Stimulated activated naive B cell treated with anti-CD40 and anti-IgM and Interleukin-4, amounts not matched to agents 10 μg/mL and 1 μg/mL and 100 μg/mL, for 72 hours (primary cell): ENCODE measurements around the gene PTPN6.
"Not testable (repeated sequence)": the region's sequence is repeated elsewhere in the genome, so short reads cannot be mapped to it uniquely, and the experiment has no call there.

Experiments used
- ATAC-seq, 2 donors: fragments of 150-1000 bp; cut with Tn5 transposase; replicated peaks; 2 replicates each; pipeline ENCODE4 v1.10.0; 2021; ENCODE audit warnings: moderate library complexity in 1 of 2
- DNase-seq: peaks from one replicate; pipeline ENCODE4 v3.0.0; 2021
- H3K27ac Mint-ChIP-seq: one replicate; pipeline ENCODE4 v1.8.0; 2022; ENCODE audit warnings: mild to moderate bottlenecking, mixed read lengths
- H3K27me3 Mint-ChIP-seq, 2 donors: one replicate each; pipeline ENCODE4 v1.8.0; 2022; ENCODE audit warnings: mixed read lengths in 2 of 2
- H3K36me3 Mint-ChIP-seq, 2 donors: one replicate each; pipeline ENCODE4 v1.8.0; 2022; ENCODE audit warnings: mixed read lengths in 2 of 2, mild to moderate bottlenecking in 1 of 2
- H3K4me1 Mint-ChIP-seq, 2 donors: one replicate each; pipeline ENCODE4 v1.8.0; 2022; ENCODE audit warnings: mixed read lengths in 2 of 2, mild to moderate bottlenecking in 1 of 2
- H3K4me3 Mint-ChIP-seq, 2 donors: one replicate each; pipeline ENCODE4 v1.8.0; 2022; ENCODE audit warnings: mild to moderate bottlenecking in 2 of 2, mixed read lengths in 2 of 2, moderate library complexity in 1 of 2
- H3K9me3 Mint-ChIP-seq, 2 donors: one replicate each; pipeline ENCODE4 v1.8.0; 2022; ENCODE audit warnings: mixed read lengths in 2 of 2, mild to moderate bottlenecking in 1 of 2

The PTPN6 gene

GRCh38 chr12:6950811-6951540, at the start of gene PTPN6:
PTPN6 (plus strand) TSS chr12:6951356; CDS start chr12:6951513, 157 bp downstream.
- Mint-ChIP-seq H3K27ac (peak within 1 kb of the TSS; percentile 100), H3K36me3 (peaks cover 44 to 63% of the 10 kb centered on the region in 2 donors), H3K4me1 (peaks cover 63 to 86% of the 10 kb centered on the region in 2 donors), H3K9me3 (no peaks in the 10 kb centered on the region), H3K4me3 (peak within 1 kb of the TSS; percentile 93 to 98), H3K27me3 (no peaks in the 10 kb centered on the region)
- DNase-seq: peak; percentile 76
- peak; percentile 57 to 65 for ATAC-seq

GRCh38 chr12:6902448-6902847, 48.7 kb upstream of the PTPN6 start:
- Mint-ChIP-seq H3K27ac (no peak overlapping the region), H3K36me3 (no peaks in the 10 kb centered on the region), H3K27me3 (no peaks in the 10 kb centered on the region), H3K4me3 (no peak overlapping the region), H3K9me3 (no peaks in the 10 kb centered on the region), H3K4me1 (peaks cover 3 to 15% of the 10 kb centered on the region in 2 donors)
- DNase-seq (no peak), ATAC-seq (no peak)

- no peak for ATAC-seq
- H3K4me3 Mint-ChIP-seq: no peak overlapping the region
These were observed 47.4 kb upstream of the PTPN6 start for GRCh38 chr12:6903722-6904121.

DNA sequence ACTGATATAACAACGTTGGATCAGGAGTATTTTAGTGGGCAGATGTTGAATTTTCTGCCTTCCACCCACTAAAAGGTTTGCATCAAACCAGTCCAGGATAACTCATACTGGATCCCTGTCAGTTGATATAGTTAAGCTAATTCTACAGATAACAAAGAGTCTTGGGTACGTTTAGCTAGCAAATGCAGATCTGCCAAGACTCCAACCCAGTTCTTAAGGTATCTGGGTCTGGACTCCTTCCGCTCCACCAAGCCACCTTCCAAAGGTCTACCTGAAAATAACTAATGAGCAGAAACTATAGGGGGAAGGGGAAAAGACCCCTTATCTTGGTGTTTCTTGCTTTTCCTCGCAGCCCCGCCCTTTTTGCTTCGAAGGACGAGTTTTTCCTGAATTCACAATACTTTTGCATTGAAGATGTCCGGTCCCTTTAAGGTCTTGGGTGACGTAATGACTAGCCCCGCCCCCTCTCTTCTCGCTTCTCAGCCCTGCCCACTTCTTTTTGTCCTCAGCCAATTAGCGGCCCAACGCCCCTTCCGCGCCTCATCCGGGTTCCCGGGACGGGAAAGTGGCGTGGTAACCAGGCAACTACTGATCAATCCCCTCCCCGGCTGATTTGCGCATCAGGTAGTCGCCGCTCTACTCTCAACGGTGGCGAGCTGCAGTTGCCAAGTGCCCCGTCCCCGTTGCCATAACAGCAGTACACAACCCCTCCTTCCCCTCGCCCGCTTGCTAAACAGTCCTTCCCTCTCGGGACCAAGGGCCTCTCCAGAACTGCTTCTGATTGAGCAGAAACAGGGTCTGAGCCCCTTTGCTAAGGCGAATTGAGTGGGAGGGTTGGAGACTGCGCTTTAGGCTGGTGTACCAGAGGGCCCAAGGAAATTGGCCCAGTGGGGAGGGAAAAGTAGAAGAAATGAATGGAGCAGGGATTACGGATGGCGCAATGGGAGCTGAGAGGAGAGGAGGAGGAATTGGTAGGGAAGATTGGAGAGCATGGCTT, 46.6 kb upstream of the PTPN6 start, which contains the start of gene LRRC23:
Gene LRRC23, plus strand, starts transcription at position 543 of the 997 bp plus-strand sequence. CDS start 812 bp downstream, outside the sequence.
- ATAC-seq: peak; percentile 96 to 99
- DNase-seq: peak; percentile 95
- Mint-ChIP-seq H3K9me3 (no peaks in the 10 kb centered on the region), H3K36me3 (no peaks in the 10 kb centered on the region), H3K27ac (no peak within 1 kb of the TSS), H3K4me3 (no peak within 1 kb of the TSS), H3K27me3 (no peaks in the 10 kb centered on the region), H3K4me1 (peaks cover 2 to 12% of the 10 kb centered on the region in 2 donors)

More at GRCh38 chr12:6903722-6904121, 47.4 kb upstream of the PTPN6 start:
- H3K9me3 Mint-ChIP-seq: no peaks in the 10 kb centered on the region
- no peak for DNase-seq
- no peaks in the 10 kb centered on the region for H3K27me3 Mint-ChIP-seq
- H3K36me3 Mint-ChIP-seq: no peaks in the 10 kb centered on the region
- peaks cover 3 to 15% of the 10 kb centered on the region in 2 donors for H3K4me1 Mint-ChIP-seq
- no peak overlapping the region for H3K27ac Mint-ChIP-seq

- Mint-ChIP-seq H3K4me3 (no peak overlapping the region), H3K36me3 (no peaks in the 10 kb centered on the region), H3K27ac (no peak overlapping the region), H3K4me1 (peaks cover 0 to 5% of the 10 kb centered on the region in 2 donors), H3K9me3 (no peaks in the 10 kb centered on the region), H3K27me3 (no peaks in the 10 kb centered on the region)
- DNase-seq (no peak), ATAC-seq (no peak)
These were observed 45.6 kb upstream of the PTPN6 start for GRCh38 chr12:6905414-6906040.

- DNase-seq, H3K4me1 Mint-ChIP-seq, H3K27me3 Mint-ChIP-seq, H3K36me3 Mint-ChIP-seq, H3K27ac Mint-ChIP-seq, H3K9me3 Mint-ChIP-seq, ATAC-seq, H3K4me3 Mint-ChIP-seq: not testable (repeated sequence)
These were observed 43.0 kb upstream of the PTPN6 start for GRCh38 chr12:6908141-6908540.

DNA sequence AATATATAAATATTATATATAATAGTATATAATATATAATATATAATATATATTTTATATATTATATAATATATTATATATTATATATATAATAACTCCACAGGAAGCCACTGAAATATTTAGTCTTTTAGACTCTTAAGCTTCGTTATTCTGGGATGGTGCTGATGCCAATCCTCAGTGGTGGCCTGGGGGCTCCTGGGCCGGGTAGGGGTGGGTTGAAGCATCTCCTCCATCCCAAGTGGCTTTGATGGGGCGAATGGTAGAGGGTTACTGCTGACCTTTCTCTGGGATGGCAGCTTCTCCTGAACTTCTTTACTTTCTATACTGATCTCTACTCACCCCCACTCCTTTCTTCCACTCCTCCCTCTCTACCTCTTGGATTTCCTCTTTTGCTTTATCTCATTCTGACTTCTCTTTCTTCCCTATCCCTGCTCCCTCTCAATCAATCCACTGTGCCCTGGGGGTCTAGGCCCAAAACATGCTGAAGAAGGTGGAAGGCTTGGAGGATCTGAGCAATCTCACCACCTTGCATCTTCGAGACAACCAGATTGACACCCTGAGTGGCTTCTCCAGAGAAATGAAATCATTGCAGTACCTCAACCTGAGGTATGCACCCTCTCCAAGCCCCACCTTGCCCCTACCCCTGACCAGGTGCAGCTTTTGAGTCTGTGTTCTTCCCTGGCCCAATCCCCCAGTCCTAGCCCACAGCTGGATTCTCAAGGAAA, 41.6 kb upstream of the PTPN6 start:
- no peaks in the 10 kb centered on the region for H3K9me3 Mint-ChIP-seq
- DNase-seq: no peak
- no peak for ATAC-seq
- H3K27me3 Mint-ChIP-seq: peaks cover 7 to 10% of the 10 kb centered on the region in 2 donors
- H3K36me3 Mint-ChIP-seq: no peaks in the 10 kb centered on the region
- no peak overlapping the region for H3K27ac Mint-ChIP-seq
- peaks cover 0 to 8% of the 10 kb centered on the region in 2 donors for H3K4me1 Mint-ChIP-seq
- no peak overlapping the region for H3K4me3 Mint-ChIP-seq

DNA sequence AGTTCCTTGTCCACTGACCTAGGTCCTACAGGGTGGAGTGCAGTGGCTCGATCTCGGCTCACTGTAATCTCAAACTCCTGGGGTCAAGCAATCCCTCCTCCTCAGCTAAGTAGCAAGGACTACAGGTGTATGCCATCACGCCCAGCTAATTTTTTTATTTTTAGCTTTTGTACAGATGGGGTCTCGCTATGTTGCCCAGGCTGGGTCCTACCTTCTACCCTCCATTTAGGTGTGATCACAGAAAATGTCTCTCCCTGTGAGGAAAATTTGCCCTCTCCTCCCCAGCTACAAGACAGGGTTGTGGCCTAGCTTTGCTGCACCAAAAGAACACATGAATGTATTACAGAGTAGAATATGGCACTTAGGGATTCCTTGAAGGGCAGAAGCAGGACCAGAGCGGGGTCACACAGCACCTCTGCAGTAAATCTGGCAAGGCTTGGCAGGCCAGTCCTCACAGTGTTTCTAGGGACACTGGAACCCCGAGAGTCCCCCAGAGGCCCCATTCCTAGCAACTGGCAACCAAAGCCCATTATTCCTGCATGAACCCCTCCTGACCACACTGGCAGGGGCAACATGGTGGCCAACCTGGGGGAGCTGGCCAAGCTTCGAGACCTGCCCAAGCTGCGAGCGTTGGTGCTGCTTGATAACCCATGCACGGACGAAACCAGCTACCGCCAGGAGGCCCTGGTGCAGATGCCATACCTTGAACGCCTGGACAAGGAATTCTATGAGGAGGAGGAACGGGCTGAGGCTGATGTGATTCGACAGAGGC, 38.8 kb upstream of the PTPN6 start:
- peaks cover 7 to 10% of the 10 kb centered on the region in 2 donors for H3K27me3 Mint-ChIP-seq

GRCh38 chr12:6914246-6914946, 36.8 kb upstream of the PTPN6 start, which contains the start of gene ENO2:
ENO2 (plus strand) TSS chr12:6914580; CDS start chr12:6915833, 1,253 bp downstream.
- no peaks in the 10 kb centered on the region for H3K9me3 Mint-ChIP-seq
- H3K4me1 Mint-ChIP-seq: peaks cover 15 to 20% of the 10 kb centered on the region in 2 donors
- H3K27ac Mint-ChIP-seq: peak within 1 kb of the TSS; percentile 93
- peaks cover 4 to 14% of the 10 kb centered on the region in 2 donors for H3K36me3 Mint-ChIP-seq
- H3K4me3 Mint-ChIP-seq: peak within 1 kb of the TSS; percentile 91 to 92
- DNase-seq: peak; percentile 51
- peak; percentile 88 for ATAC-seq
- peaks cover 7 to 10% of the 10 kb centered on the region in 2 donors for H3K27me3 Mint-ChIP-seq

More for the DNA sequence above, 38.8 kb upstream of the PTPN6 start:
- Mint-ChIP-seq H3K36me3 (peaks cover 4 to 8% of the 10 kb centered on the region in 2 donors), H3K9me3 (no peaks in the 10 kb centered on the region), H3K27ac (no peak overlapping the region), H3K4me1 (peaks cover 13 to 18% of the 10 kb centered on the region in 2 donors), H3K4me3 (peak overlapping the region in 1 of 2 donors; percentile 68)
- ATAC-seq (no peak), DNase-seq (no peak)

- H3K36me3 Mint-ChIP-seq: peaks cover 9 to 21% of the 10 kb centered on the region in 2 donors
- ATAC-seq (peak; percentile 12 to 23), DNase-seq (no peak)
- peaks cover 21 to 27% of the 10 kb centered on the region in 2 donors for H3K4me1 Mint-ChIP-seq
- peak overlapping the region; percentile 91 to 92 for H3K4me3 Mint-ChIP-seq
- H3K27me3 Mint-ChIP-seq: peaks cover 7 to 10% of the 10 kb centered on the region in 2 donors
- H3K27ac Mint-ChIP-seq: peak overlapping the region; percentile 93
- no peaks in the 10 kb centered on the region for H3K9me3 Mint-ChIP-seq
These were observed 36.0 kb upstream of the PTPN6 start for GRCh38 chr12:6914947-6915788.

DNA sequence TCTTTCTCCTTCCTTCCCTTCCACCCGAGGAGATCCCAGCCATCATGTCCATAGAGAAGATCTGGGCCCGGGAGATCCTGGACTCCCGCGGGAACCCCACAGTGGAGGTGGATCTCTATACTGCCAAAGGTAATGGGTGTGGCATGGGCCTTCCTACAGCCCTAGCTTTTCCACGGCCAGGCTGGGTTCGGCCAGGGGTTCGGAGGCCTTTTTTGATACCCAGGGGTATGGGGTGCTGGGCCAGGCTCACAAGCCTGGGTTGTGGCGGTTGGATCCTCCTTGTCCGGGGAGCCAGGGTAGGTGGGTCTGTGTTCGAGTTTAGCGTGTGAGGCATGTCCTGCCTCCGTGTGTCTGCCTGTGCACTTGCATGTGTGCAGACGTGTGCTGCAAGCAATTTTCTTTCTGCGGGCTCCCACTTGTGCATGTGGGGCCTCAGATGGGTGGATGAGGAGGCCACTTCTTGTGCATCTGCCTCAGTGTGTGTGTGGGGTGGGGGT, 35.3 kb upstream of the PTPN6 start:
- H3K27me3 Mint-ChIP-seq: peaks cover 7 to 10% of the 10 kb centered on the region in 2 donors
- peaks cover 9 to 22% of the 10 kb centered on the region in 2 donors for H3K36me3 Mint-ChIP-seq
- ATAC-seq: no peak
- H3K27ac Mint-ChIP-seq: peak overlapping the region; percentile 0
- no peak for DNase-seq
- H3K4me3 Mint-ChIP-seq: peak overlapping the region; percentile 91 to 92
- no peaks in the 10 kb centered on the region for H3K9me3 Mint-ChIP-seq
- H3K4me1 Mint-ChIP-seq: peaks cover 21 to 27% of the 10 kb centered on the region in 2 donors
